HepG2 (cell line): ENCODE data around the gene KIAA0825. TPM values are rescaled to one million over a fixed set of nuclear protein-coding genes. Genes with fewer than 3 reads are reported as not detected.

ENCODE experiments used
- EEA1 ChIP-seq: sonication (generic); formaldehyde crosslinking; IDR thresholded peaks from 2 replicates; pipeline ENCODE4 v1.5.1; 2020; ENCODE audit warnings: mild to moderate bottlenecking, missing genetic modification reagents, borderline replicate concordance
- EED ChIP-seq: sonication (generic); formaldehyde crosslinking; IDR thresholded peaks from 2 replicates; pipeline ENCODE4 v1.5.0; 2020; ENCODE audit warnings: mild to moderate bottlenecking, missing genetic modification reagents
- IRX3 ChIP-seq: sonication (generic); formaldehyde crosslinking; IDR thresholded peaks from 2 replicates; pipeline ENCODE4 v1.8.1; 2023; ENCODE audit warnings: mild to moderate bottlenecking, low read depth, missing genetic modification reagents, borderline replicate concordance
- KDM5A ChIP-seq: fragments of 200-600 bp; sonication (generic); IDR thresholded peaks from 2 replicates; pipeline ENCODE4 v1.7.0; 2018; ENCODE audit warnings: antibody characterized with exemption, mild to moderate bottlenecking, low read length, borderline replicate concordance
- NAIF1 ChIP-seq: sonication (generic); formaldehyde crosslinking; IDR thresholded peaks from 2 replicates; pipeline ENCODE4 v1.5.0; 2020; ENCODE audit warnings: mild to moderate bottlenecking, missing genetic modification reagents, borderline replicate concordance
- PLRG1 ChIP-seq: fragments of 450-650 bp; conservative IDR thresholded peaks from 2 replicates; pipeline ENCODE4 v1.6.1; 2016
- RXRA ChIP-seq: sonication (generic); formaldehyde crosslinking; IDR thresholded peaks from 2 replicates; pipeline ENCODE4 v1.5.1; 2020; ENCODE audit warnings: missing genetic modification reagents
- SMARCC2 ChIP-seq: fragments of 450-650 bp; IDR thresholded peaks from 2 replicates; pipeline ENCODE4 v1.6.1; 2017; ENCODE audit warnings: antibody characterized with exemption, mild to moderate bottlenecking
- SRY ChIP-seq: sonication (generic); formaldehyde crosslinking; IDR thresholded peaks from 2 replicates; pipeline ENCODE4 v1.8.0; 2022; ENCODE audit warnings: mild to moderate bottlenecking, missing genetic modification reagents
- TARDBP ChIP-seq: sonication (generic); formaldehyde crosslinking; IDR thresholded peaks from 2 replicates; pipeline ENCODE4 v1.8.0; 2022; ENCODE audit warnings: mild to moderate bottlenecking, missing genetic modification reagents
- TMF1 ChIP-seq: sonication (generic); formaldehyde crosslinking; IDR thresholded peaks from 2 replicates; pipeline ENCODE4 v1.8.1; 2022; ENCODE audit warnings: low read depth, missing genetic modification reagents
- U2AF1 ChIP-seq: fragments of 200-400 bp; formaldehyde crosslinking; optimal IDR thresholded peaks from 2 replicates; pipeline ENCODE3; 2017; ENCODE audit warnings: mild to moderate bottlenecking, low read depth, low read length
- ZNF10 ChIP-seq: sonication (generic); formaldehyde crosslinking; IDR thresholded peaks from 2 replicates; pipeline ENCODE4 v1.4.0; 2020; ENCODE audit warnings: mild to moderate bottlenecking, low read depth, missing genetic modification reagents, borderline replicate concordance
- ZNF253 ChIP-seq: sonication (generic); formaldehyde crosslinking; IDR thresholded peaks from 2 replicates; pipeline ENCODE4 v1.8.0; 2022; ENCODE audit warnings: mild to moderate bottlenecking, missing genetic modification reagents, borderline replicate concordance
- ZNF747 ChIP-seq: sonication (generic); formaldehyde crosslinking; IDR thresholded peaks from 2 replicates; pipeline ENCODE4 v1.8.1; 2023; ENCODE audit warnings: missing genetic modification reagents, mild to moderate bottlenecking, borderline replicate concordance
- ZNF776 ChIP-seq: sonication (generic); formaldehyde crosslinking; IDR thresholded peaks from 2 replicates; pipeline ENCODE4 v1.4.0; 2020; ENCODE audit warnings: mild to moderate bottlenecking, missing genetic modification reagents
- ZSCAN29 ChIP-seq: sonication (generic); formaldehyde crosslinking; conservative IDR thresholded peaks from 2 replicates; pipeline ENCODE4 v1.4.0; 2020; ENCODE audit warnings: mild to moderate bottlenecking, missing genetic modification reagents
- polyA plus RNA-seq, 8 experiments: library from polyadenylated mRNA; depleted of rRNA in 3 of 8; stranded (reverse) in 7 of 8; unstranded in 1 of 8; fragments of >200 nt; fragmentation: Illumina TruSeq in 4 of 8; extraction: Trizol in 4 of 8; gene quantifications; 2 replicates each; pipeline versions ENCODE4 v1.2.1 to v1.2.3, GENCODE V29; 2011 to 2016; ENCODE audit warnings: low read depth in 4 of 8, missing spikeins in 1 of 8, mixed read lengths in 1 of 8; ENCODE audit not compliant: insufficient read depth in 1 of 8
- total RNA-seq, 5 experiments: library from RNA; depleted of rRNA; stranded (reverse); fragments of >200 nt; fragmentation: Illumina TruSeq; extraction: Trizol; gene quantifications; 2 replicates each; pipeline ENCODE4 v1.2.3, GENCODE V29; 2016; ENCODE audit warnings: low read depth in 1 of 5
- TF ChIP-seq, protein P1 (sequence below): sonication (generic); formaldehyde crosslinking; IDR thresholded peaks from 2 replicates; pipeline ENCODE4 v1.5.0; 2020; ENCODE audit warnings: mild to moderate bottlenecking, missing genetic modification reagents, borderline replicate concordance
- TF ChIP-seq, protein P2 (sequence below): sonication (generic); formaldehyde crosslinking; IDR thresholded peaks from 2 replicates; pipeline ENCODE4 v1.8.0; 2022; ENCODE audit warnings: mild to moderate bottlenecking, missing genetic modification reagents, moderate library complexity
- TF ChIP-seq, protein P3 (sequence below): sonication (generic); formaldehyde crosslinking; IDR thresholded peaks from 2 replicates; pipeline ENCODE4 v1.4.0; 2020; ENCODE audit warnings: low read depth, mild to moderate bottlenecking, missing genetic modification reagents
- TF ChIP-seq, protein P4 (sequence below): sonication (generic); formaldehyde crosslinking; IDR thresholded peaks from 2 replicates; pipeline ENCODE4 v1.4.0; 2020; ENCODE audit warnings: mild to moderate bottlenecking, low read depth, missing genetic modification reagents
- TF ChIP-seq, protein P5 (sequence below): IDR thresholded peaks from 2 replicates; pipeline ENCODE4 v1.6.1; 2012; ENCODE audit warnings: inconsistent platforms

KIAA0825 gene
- total and polyA plus RNA-seq, 2 of the 13 experiments (the other 11 are each of a cell fraction or from before 2014, with no cell fraction given), result 0.05 to 0.51 TPM

DNA sequence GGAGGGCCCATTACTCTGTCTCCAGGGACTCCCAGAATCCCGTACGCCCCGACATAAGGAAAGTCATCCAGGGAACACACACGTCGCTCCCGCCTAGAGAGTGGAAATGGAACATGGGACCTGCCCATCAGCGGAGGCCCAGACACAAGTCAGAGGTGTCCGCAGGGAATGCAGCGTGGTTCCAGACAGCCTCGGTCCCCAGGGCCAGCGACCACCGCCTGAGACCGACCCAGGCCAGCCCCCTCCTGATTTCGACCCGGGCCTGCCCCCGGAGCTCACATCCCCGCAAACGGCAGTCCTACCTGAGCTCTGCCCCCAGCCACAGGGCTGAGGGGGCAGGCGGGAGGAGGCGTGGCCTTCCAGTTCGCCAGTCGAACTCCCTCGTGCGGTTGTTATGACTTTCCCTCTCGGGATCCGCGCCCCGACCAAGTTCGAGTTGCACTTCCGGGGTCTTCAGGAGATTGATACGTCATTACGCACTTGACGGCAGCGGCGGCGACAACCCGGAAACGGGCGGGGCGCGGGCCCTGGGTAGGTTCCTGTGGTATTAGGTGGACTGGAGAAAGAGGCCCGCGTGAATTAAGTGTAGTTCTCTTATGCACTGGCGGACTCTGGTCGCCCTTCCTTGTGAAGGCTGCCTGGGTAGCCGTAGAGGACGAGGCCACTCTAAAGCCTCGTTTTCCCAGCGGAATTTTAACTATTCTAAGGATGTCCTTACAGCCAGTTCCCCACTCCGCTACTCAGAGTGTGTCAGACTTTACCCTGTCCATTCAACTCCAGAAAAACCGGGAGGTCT is 507.0 kb downstream of the KIAA0825 start (continued):
- TF ChIP-seq, protein P1, sequence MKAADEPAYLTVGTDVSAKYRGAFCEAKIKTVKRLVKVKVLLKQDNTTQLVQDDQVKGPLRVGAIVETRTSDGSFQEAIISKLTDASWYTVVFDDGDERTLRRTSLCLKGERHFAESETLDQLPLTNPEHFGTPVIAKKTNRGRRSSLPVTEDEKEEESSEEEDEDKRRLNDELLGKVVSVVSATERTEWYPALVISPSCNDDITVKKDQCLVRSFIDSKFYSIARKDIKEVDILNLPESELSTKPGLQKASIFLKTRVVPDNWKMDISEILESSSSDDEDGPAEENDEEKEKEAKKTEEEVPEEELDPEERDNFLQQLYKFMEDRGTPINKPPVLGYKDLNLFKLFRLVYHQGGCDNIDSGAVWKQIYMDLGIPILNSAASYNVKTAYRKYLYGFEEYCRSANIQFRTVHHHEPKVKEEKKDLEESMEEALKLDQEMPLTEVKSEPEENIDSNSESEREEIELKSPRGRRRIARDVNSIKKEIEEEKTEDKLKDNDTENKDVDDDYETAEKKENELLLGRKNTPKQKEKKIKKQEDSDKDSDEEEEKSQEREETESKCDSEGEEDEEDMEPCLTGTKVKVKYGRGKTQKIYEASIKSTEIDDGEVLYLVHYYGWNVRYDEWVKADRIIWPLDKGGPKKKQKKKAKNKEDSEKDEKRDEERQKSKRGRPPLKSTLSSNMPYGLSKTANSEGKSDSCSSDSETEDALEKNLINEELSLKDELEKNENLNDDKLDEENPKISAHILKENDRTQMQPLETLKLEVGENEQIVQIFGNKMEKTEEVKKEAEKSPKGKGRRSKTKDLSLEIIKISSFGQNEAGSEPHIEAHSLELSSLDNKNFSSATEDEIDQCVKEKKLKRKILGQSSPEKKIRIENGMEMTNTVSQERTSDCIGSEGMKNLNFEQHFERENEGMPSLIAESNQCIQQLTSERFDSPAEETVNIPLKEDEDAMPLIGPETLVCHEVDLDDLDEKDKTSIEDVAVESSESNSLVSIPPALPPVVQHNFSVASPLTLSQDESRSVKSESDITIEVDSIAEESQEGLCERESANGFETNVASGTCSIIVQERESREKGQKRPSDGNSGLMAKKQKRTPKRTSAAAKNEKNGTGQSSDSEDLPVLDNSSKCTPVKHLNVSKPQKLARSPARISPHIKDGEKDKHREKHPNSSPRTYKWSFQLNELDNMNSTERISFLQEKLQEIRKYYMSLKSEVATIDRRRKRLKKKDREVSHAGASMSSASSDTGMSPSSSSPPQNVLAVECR, result peak; percentile 89
- TF ChIP-seq, protein P2, sequence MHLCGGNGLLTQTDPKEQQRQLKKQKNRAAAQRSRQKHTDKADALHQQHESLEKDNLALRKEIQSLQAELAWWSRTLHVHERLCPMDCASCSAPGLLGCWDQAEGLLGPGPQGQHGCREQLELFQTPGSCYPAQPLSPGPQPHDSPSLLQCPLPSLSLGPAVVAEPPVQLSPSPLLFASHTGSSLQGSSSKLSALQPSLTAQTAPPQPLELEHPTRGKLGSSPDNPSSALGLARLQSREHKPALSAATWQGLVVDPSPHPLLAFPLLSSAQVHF, result 0 out of 2 replicates have a peak, but pooled peaks have one; percentile 36
- TF ChIP-seq ZNF747 (CRISPR knock-in tag), result no peak
- TF ChIP-seq TARDBP, result 0 out of 2 replicates have a peak, but pooled peaks have one; percentile 32
- no peak for TF ChIP-seq ZSCAN29 (CRISPR knock-in tag)
- TF ChIP-seq, protein P3, sequence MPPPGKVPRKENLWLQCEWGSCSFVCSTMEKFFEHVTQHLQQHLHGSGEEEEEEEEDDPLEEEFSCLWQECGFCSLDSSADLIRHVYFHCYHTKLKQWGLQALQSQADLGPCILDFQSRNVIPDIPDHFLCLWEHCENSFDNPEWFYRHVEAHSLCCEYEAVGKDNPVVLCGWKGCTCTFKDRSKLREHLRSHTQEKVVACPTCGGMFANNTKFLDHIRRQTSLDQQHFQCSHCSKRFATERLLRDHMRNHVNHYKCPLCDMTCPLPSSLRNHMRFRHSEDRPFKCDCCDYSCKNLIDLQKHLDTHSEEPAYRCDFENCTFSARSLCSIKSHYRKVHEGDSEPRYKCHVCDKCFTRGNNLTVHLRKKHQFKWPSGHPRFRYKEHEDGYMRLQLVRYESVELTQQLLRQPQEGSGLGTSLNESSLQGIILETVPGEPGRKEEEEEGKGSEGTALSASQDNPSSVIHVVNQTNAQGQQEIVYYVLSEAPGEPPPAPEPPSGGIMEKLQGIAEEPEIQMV, result peak; percentile 75; the same call in 1 of the 2 replicates
- TF ChIP-seq ZNF10 (CRISPR knock-in tag), result no peak
- TF ChIP-seq RXRA (CRISPR knock-in tag), result peak; percentile 83
- no peak for TF ChIP-seq EED (CRISPR knock-in tag)
- TF ChIP-seq U2AF1, result peak; percentile 86
- TF ChIP-seq, protein P4, sequence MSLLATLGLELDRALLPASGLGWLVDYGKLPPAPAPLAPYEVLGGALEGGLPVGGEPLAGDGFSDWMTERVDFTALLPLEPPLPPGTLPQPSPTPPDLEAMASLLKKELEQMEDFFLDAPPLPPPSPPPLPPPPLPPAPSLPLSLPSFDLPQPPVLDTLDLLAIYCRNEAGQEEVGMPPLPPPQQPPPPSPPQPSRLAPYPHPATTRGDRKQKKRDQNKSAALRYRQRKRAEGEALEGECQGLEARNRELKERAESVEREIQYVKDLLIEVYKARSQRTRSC (CRISPR knock-in tag), result no peak
- no peak for TF ChIP-seq KDM5A
- TF ChIP-seq NAIF1 (CRISPR knock-in tag), result peak; percentile 90
- TF ChIP-seq SRY (CRISPR knock-in tag), result peak; percentile 88
- no peak; the same call in 1 of the 2 replicates for TF ChIP-seq EEA1
- TF ChIP-seq ZNF776 (CRISPR knock-in tag), result peak; percentile 74
- TF ChIP-seq IRX3, result no peak
- TF ChIP-seq SMARCC2, result no peak
- TF ChIP-seq, protein P5, sequence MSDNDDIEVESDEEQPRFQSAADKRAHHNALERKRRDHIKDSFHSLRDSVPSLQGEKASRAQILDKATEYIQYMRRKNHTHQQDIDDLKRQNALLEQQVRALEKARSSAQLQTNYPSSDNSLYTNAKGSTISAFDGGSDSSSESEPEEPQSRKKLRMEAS, result peak; percentile 90
- TF ChIP-seq ZNF253 (CRISPR knock-in tag), result no peak
- TF ChIP-seq PLRG1, result no peak
- no peak for TF ChIP-seq TMF1 (CRISPR knock-in tag)
